Gastrocnemius medialis (tissue), 4 donors: ENCODE data around the gene NOL9.

ENCODE experiments used
- CTCF ChIP-seq, 5 experiments: fragments of 450-650 bp in 3 of 5; fragments of 200-600 bp in 2 of 5; sonication (generic) in 2 of 5; IDR thresholded peaks in 4 of 5; conservative IDR thresholded peaks in 1 of 5; 1 replicate in 4 of 5; 2 replicates in 1 of 5; pipeline ENCODE4 v1.5.1; 2016 to 2019; ENCODE audit warnings: antibody characterized with exemption in 5 of 5, mild to moderate bottlenecking in 3 of 5, moderate library complexity in 3 of 5
- POLR2A ChIP-seq, 2 donors: fragments of 450-650 bp; IDR thresholded peaks; one replicate each; pipeline ENCODE4 v1.6.1; 2017; ENCODE audit warnings: antibody characterized with exemption in 2 of 2, mild to moderate bottlenecking in 2 of 2, moderate library complexity in 2 of 2

- TF ChIP-seq CTCF (IDR thresholded peaks at IDR 0.05 in 4 of 5, conservative IDR thresholded peaks at IDR 0.05 in 1 of 5) (no peak), POLR2A (IDR thresholded peaks at IDR 0.05) (peak; percentile 94 to 98)
These were observed 48.4 kb upstream of the NOL9 start, which contains the start of gene KLHL21 for GRCh38 chr1:6602669-6603237.
